Liver (tissue), 9 donors: ENCODE data around the gene LMF1. TPM values are rescaled to one million over a fixed set of nuclear protein-coding genes. Genes with fewer than 3 reads are reported as not detected.

Source experiments
- DNase-seq: peaks from one replicate; pipeline ENCODE4 v3.0.0-alpha.2; 2017; ENCODE audit warnings: low spot score
- H3K27ac ChIP-seq, 2 donors: one replicate each; pipeline ENCODE4 v1.7.0; 2013; ENCODE audit warnings: inconsistent platforms in 2 of 2, low read length in 2 of 2, control low read depth in 1 of 2, low read depth in 1 of 2, mild to moderate bottlenecking in 1 of 2
- H3K27me3 ChIP-seq, 4 donors: one replicate each; pipeline versions ENCODE4 v1.6.1 to v1.7.0; 2013; ENCODE audit warnings: low read length in 3 of 4, inconsistent platforms in 1 of 4, mild to moderate bottlenecking in 1 of 4, moderate library complexity in 1 of 4; ENCODE audit not compliant: control insufficient read depth in 4 of 4, insufficient read depth in 4 of 4
- H3K36me3 ChIP-seq, 4 donors: one replicate each; pipeline versions ENCODE4 v1.6.1 to v1.7.0; 2013; ENCODE audit warnings: low read length in 3 of 4, mild to moderate bottlenecking in 3 of 4, low read depth in 1 of 4, moderate library complexity in 1 of 4; ENCODE audit not compliant: control insufficient read depth in 4 of 4, insufficient read depth in 3 of 4
- H3K4me1 ChIP-seq, 4 donors: one replicate each; pipeline versions ENCODE4 v1.6.1 to v1.7.0; 2013; ENCODE audit warnings: low read length in 3 of 4, mild to moderate bottlenecking in 3 of 4, moderate library complexity in 1 of 4; ENCODE audit not compliant: control insufficient read depth in 4 of 4, insufficient read depth in 4 of 4
- H3K4me3 ChIP-seq, 3 donors: one replicate each; pipeline versions ENCODE4 v1.6.1 to v1.7.0; 2013; ENCODE audit warnings: low read length in 3 of 3, control low read depth in 1 of 3, low read depth in 1 of 3, mild to moderate bottlenecking in 1 of 3
- H3K9ac ChIP-seq, 2 donors: one replicate each; pipeline ENCODE4 v1.7.0; 2013; ENCODE audit warnings: low read length in 2 of 2, mild to moderate bottlenecking in 2 of 2, moderate library complexity in 2 of 2, control low read depth in 1 of 2, low read depth in 1 of 2
- H3K9me3 ChIP-seq, 4 donors: one replicate each; pipeline versions ENCODE4 v1.6.1 to v1.7.0; 2013; ENCODE audit warnings: low read length in 3 of 4; ENCODE audit not compliant: control insufficient read depth in 4 of 4
- ATF3 ChIP-seq: IDR thresholded peaks from 2 replicates; pipeline ENCODE4 v1.6.1; 2016; ENCODE audit warnings: antibody characterized with exemption
- CTCF ChIP-seq: fragments of 150-350 bp; IDR thresholded peaks from 2 replicates; pipeline ENCODE4 v1.5.1; 2017; ENCODE audit warnings: improper control_type of control experiment, low read depth, low read length; ENCODE audit not compliant: missing input control
- EGR1 ChIP-seq, 2 donors: IDR thresholded peaks; 2 replicates each; pipeline ENCODE4 v1.6.1; 2016 to 2018; ENCODE audit warnings: antibody characterized with exemption in 2 of 2, low read depth in 2 of 2
- FOXA1 ChIP-seq: IDR thresholded peaks from 2 replicates; pipeline ENCODE4 v1.6.1; 2016; ENCODE audit warnings: antibody characterized with exemption
- FOXA2 ChIP-seq: IDR thresholded peaks from 2 replicates; pipeline ENCODE4 v1.6.1; 2016; ENCODE audit warnings: antibody characterized with exemption
- GABPA ChIP-seq, 2 donors: IDR thresholded peaks in 1 of 2; conservative IDR thresholded peaks in 1 of 2; 2 replicates each; pipeline ENCODE4 v1.6.1; 2016; ENCODE audit warnings: antibody characterized with exemption in 2 of 2, mild to moderate bottlenecking in 1 of 2, moderate library complexity in 1 of 2
- HNF4A ChIP-seq, 2 donors: conservative IDR thresholded peaks; 2 replicates each; pipeline ENCODE4 v1.6.1; 2016; ENCODE audit warnings: antibody characterized with exemption in 2 of 2, mild to moderate bottlenecking in 2 of 2
- HNF4G ChIP-seq: IDR thresholded peaks from 2 replicates; pipeline ENCODE4 v1.6.1; 2016; ENCODE audit warnings: antibody characterized with exemption
- JUND ChIP-seq, 2 donors: IDR thresholded peaks; 2 replicates each; pipeline ENCODE4 v1.6.1; 2016; ENCODE audit warnings: antibody characterized with exemption in 2 of 2
- MAX ChIP-seq: IDR thresholded peaks from 2 replicates; pipeline ENCODE4 v1.6.1; 2016; ENCODE audit warnings: antibody characterized with exemption
- NR2F2 ChIP-seq: IDR thresholded peaks from 2 replicates; pipeline ENCODE4 v1.6.1; 2016; ENCODE audit warnings: antibody characterized with exemption
- RAD21 ChIP-seq, 2 donors: IDR thresholded peaks; 2 replicates each; pipeline ENCODE4 v1.6.1; 2016; ENCODE audit warnings: antibody characterized with exemption in 2 of 2, mild to moderate bottlenecking in 2 of 2
- REST ChIP-seq: IDR thresholded peaks from 2 replicates; pipeline ENCODE4 v1.6.1; 2016; ENCODE audit warnings: antibody characterized with exemption, mild to moderate bottlenecking
- RXRA ChIP-seq, 2 donors: IDR thresholded peaks; 2 replicates each; pipeline ENCODE4 v1.6.1; 2017 to 2018; ENCODE audit warnings: antibody characterized with exemption in 2 of 2, mild to moderate bottlenecking in 1 of 2
- SP1 ChIP-seq: IDR thresholded peaks from 2 replicates; pipeline ENCODE4 v1.6.1; 2018; ENCODE audit warnings: antibody characterized with exemption, mild to moderate bottlenecking
- TAF1 ChIP-seq: conservative IDR thresholded peaks from 2 replicates; pipeline ENCODE4 v1.6.1; 2016; ENCODE audit warnings: antibody characterized with exemption, mild to moderate bottlenecking
- YY1 ChIP-seq: IDR thresholded peaks from 2 replicates; pipeline ENCODE4 v1.6.1; 2016; ENCODE audit warnings: antibody characterized with exemption, mild to moderate bottlenecking
- ZBTB33 ChIP-seq: IDR thresholded peaks from 2 replicates; pipeline ENCODE4 v1.6.1; 2016; ENCODE audit warnings: antibody characterized with exemption
- WGBS: extraction: QIAGEN DNeasy Blood & Tissue Kit; methylation state at CpG from one replicate; pipeline ENCODE4 v1.1.7; 2013; 5-methylcytosine and 5-hydroxymethylcytosine counted together
- polyA plus RNA-seq, 2 donors: library from polyadenylated mRNA; stranded (reverse) in 1 of 2; unstranded in 1 of 2; fragments of 200-250 nt in 1 of 2; fragments of >200 nt in 1 of 2; fragmentation: Nextera tagmentation in 1 of 2; extraction: Ambion mirVana in 1 of 2; gene quantifications; one replicate each; pipeline versions ENCODE4 v1.2.1 to v1.2.3, GENCODE V29; 2013 to 2015
- total RNA-seq, 2 donors: library from RNA; depleted of rRNA; stranded (reverse); fragments of >200 nt; gene quantifications; one replicate each; pipeline ENCODE4 v1.2.3, GENCODE V29; 2014
- donor health status: healthy.
- donor health status: healthy.
- donor health status: healthy.
- donor health status: healthy.
- donor health status: healthy.

The LMF1 gene
- total and polyA plus RNA-seq, 4 donors = 8.8 to 24.3 (median 12.6) TPM

- Histone ChIP-seq H3K36me3 (no peaks in the 10 kb centered on the region), H3K9ac (no peak overlapping the region), H3K4me1 (peaks cover 3 to 23% (median 9%) of the 10 kb centered on the region in 4 donors), H3K27me3 (peaks cover 0 to 2% (median 0%) of the 10 kb centered on the region in 4 donors), H3K9me3 (no peaks in the 10 kb centered on the region), H3K27ac (no peak overlapping the region), H3K4me3 (no peak overlapping the region)
- DNase-seq = no peak
- TF ChIP-seq RXRA (IDR thresholded peaks at IDR 0.05) (no peak), FOXA1 (no peak), HNF4G (no peak), TAF1 (no peak), REST (no peak), RAD21 (IDR thresholded peaks at IDR 0.05) (no peak), GABPA (IDR thresholded peaks at IDR 0.05 in 1 of 2, conservative IDR thresholded peaks at IDR 0.05 in 1 of 2) (no peak), CTCF (no peak), MAX (no peak), YY1 (no peak), EGR1 (IDR thresholded peaks at IDR 0.05; ENCODE audit: low read depth in 2 of 2) (no peak), ZBTB33 (no peak), SP1 (no peak), ATF3 (no peak), NR2F2 (no peak), HNF4A (conservative IDR thresholded peaks at IDR 0.05) (no peak), JUND (IDR thresholded peaks at IDR 0.05) (no peak), FOXA2 (no peak)
- 72% methylated on average over 9 of the region's 9 CpGs for WGBS
These were observed 7.6 kb upstream of the LMF1 start for GRCh38 chr16:978403-978802.
